B cell (primary cell): ENCODE data around the gene THAP8.

ENCODE experiments used
- EZH2 ChIP-seq: IDR thresholded peaks from 2 replicates; pipeline ENCODE4 v1.6.1; 2012; ENCODE audit warnings: borderline replicate concordance, low read depth, mild to moderate bottlenecking, moderate library complexity, low read length; ENCODE audit not compliant: insufficient read depth, poor library complexity, severe bottlenecking
- TF ChIP-seq, protein P1 (sequence below): fragments of 200-600 bp; IDR thresholded peaks from one replicate; pipeline ENCODE4 v1.8.0; 2022; ENCODE audit warnings: antibody characterized with exemption, mild to moderate bottlenecking

DNA sequence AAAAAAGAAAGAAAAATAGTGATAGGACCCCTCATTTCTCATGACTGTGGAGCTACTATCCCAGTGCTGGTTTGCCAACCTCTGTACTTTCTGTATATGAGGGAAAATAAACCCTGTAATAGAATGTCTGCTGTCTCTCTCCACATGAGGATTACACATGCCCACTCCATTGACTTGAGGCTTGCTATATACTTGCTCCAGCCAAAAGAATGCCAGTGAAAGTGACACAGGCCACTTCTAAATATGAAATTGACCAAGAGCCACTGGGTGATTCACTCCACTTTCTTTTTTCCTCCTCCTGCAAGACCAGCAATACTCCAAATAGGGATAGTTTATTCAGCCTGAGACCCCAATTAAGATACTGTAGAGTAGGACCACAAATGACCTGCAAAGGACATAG, 6.2 kb downstream of the THAP8 start:
- TF ChIP-seq, protein P1, sequence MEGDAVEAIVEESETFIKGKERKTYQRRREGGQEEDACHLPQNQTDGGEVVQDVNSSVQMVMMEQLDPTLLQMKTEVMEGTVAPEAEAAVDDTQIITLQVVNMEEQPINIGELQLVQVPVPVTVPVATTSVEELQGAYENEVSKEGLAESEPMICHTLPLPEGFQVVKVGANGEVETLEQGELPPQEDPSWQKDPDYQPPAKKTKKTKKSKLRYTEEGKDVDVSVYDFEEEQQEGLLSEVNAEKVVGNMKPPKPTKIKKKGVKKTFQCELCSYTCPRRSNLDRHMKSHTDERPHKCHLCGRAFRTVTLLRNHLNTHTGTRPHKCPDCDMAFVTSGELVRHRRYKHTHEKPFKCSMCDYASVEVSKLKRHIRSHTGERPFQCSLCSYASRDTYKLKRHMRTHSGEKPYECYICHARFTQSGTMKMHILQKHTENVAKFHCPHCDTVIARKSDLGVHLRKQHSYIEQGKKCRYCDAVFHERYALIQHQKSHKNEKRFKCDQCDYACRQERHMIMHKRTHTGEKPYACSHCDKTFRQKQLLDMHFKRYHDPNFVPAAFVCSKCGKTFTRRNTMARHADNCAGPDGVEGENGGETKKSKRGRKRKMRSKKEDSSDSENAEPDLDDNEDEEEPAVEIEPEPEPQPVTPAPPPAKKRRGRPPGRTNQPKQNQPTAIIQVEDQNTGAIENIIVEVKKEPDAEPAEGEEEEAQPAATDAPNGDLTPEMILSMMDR = no peak
- no peak for TF ChIP-seq EZH2
